GM12875 (cell line): Measurements from ENCODE around the gene MBL2.

Experiments used
- H3K4me3 ChIP-seq: one replicate; pipeline ENCODE4 v1.5.1; 2011; ENCODE audit warnings: low read depth, low read length, control low read depth
- TF ChIP-seq, protein P1 (sequence below): IDR thresholded peaks from 2 replicates; pipeline ENCODE4 v1.5.1; 2011; ENCODE audit warnings: low read depth, mild to moderate bottlenecking, control low read depth, inconsistent platforms, low read length, moderate library complexity, borderline replicate concordance; ENCODE audit not compliant: insufficient read depth

MBL2 gene

DNA sequence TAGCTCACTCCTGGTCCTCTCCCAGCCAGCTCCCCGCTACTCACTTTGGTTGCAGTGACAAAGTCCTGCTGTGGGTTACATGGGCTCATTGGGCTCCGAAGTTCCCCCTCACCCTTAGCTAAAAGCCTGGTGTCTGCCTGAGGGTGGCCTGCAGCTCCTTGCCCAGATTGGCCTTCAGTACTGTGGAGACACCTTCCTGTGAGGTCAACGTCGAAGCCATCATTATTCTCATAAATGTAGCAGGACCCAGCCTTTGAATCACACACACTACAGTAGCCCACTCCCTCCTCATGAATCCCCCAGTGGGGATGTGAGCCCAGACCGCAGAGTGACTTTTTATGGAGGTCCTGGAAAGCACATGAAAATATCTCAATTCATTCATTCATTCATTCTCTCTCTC is 10.5 kb downstream of the MBL2 start:
- no peak overlapping the region for H3K4me3 ChIP-seq
- TF ChIP-seq, protein P1, sequence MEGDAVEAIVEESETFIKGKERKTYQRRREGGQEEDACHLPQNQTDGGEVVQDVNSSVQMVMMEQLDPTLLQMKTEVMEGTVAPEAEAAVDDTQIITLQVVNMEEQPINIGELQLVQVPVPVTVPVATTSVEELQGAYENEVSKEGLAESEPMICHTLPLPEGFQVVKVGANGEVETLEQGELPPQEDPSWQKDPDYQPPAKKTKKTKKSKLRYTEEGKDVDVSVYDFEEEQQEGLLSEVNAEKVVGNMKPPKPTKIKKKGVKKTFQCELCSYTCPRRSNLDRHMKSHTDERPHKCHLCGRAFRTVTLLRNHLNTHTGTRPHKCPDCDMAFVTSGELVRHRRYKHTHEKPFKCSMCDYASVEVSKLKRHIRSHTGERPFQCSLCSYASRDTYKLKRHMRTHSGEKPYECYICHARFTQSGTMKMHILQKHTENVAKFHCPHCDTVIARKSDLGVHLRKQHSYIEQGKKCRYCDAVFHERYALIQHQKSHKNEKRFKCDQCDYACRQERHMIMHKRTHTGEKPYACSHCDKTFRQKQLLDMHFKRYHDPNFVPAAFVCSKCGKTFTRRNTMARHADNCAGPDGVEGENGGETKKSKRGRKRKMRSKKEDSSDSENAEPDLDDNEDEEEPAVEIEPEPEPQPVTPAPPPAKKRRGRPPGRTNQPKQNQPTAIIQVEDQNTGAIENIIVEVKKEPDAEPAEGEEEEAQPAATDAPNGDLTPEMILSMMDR, result no peak

DNA sequence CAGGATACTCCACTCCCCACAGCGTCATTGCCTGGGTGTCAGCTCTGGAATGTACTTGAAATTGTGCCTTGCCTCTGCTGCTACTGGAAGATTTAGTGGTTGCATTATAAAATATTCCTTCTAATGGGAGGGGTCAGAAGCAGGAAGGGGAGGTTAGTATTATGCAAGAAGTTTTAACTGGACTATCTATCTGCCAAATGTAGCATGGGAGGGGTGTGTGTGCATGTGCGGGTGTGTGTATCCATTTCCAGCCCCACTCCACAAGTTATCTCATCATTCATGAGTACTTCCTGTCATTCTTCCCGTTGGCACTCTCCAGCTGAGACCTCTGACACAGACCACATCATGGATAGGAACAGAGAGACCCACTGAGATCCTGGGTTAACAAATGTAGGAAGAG is 13.4 kb downstream of the MBL2 start:
- TF ChIP-seq, protein P1, result no peak
- no peak overlapping the region for H3K4me3 ChIP-seq

DNA sequence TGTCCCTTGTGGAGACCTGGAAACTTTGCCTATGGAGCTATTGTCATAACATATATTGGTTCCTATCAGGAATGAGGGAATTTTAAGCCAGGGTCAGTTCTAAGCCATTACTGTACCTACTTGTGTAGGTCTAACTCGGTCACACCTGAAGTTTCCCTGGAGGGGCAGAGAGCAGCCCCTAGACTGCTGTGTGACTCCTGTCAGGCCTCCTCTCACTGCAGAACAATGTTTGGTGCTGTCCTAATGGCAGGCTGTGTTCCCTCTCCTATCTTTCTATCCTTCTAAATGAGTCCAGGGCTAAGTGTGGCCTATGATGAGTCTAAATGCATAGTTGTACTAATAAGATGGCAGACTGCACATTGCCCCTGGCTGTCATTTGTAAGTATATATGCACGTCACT is 14.2 kb downstream of the MBL2 start:
- TF ChIP-seq, protein P1, result no peak
- H3K4me3 ChIP-seq, result no peak overlapping the region

DNA sequence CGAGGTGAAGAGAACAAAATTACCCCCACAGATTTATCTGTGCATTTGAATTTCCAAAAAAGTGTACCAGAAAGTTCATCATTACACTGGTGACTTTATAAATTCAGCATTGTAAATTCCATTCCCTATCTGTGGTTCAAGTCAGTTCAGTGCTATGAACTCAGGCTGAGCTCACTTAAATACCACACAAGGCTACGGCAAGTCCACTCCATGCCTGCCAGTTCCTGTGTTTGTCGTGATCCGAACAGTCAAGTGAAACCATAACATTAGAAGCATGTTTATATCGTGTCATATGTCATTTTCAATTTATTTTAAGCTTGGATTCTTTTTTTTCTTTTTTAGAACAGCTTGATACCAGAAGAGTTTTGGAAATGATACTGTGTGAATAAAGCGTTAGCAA is 14.8 kb downstream of the MBL2 start:
- TF ChIP-seq, protein P1, result no peak

DNA sequence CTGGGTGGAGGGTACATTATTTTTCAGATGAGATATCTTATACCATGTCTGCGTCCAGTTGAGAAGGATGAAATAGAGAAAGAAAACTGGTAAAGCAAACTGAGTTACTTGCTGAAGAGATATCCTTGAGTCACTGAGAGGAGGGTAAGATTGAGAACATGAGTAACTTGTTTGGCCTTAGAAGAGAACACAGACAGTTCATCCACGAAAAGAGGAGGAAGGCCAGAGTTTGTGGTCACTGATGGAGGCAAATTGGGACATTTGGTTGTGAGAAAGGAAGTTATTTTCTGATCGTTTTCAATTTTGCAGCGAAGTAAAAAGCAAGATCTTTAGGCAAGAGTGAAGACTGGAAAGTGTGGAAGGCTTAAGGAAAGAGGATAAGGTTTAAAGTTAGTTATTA is 15.6 kb downstream of the MBL2 start:
- TF ChIP-seq, protein P1, result no peak
- no peak overlapping the region for H3K4me3 ChIP-seq

More for the DNA sequence above, 14.8 kb downstream of the MBL2 start:
- H3K4me3 ChIP-seq, result no peak overlapping the region

DNA sequence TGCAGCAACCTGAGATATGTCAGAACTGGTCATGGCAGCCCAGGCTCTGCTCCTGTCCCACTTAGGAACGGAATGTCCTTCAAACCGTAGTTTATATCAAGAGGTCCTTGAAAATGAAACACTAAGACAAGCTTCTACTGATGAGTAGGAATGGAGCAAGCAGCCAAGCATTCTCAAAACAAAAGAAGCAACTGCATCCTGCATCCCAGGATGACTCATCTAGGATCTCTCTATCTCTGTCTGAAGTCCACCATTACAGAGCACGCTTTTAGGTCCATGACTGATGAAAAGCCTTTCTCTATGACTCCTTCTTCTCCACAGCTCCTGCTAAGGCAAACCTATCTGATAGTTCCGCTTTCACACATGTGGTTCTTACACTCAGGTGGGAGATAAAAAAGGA is 16.3 kb downstream of the MBL2 start:
- TF ChIP-seq, protein P1, result no peak

DNA sequence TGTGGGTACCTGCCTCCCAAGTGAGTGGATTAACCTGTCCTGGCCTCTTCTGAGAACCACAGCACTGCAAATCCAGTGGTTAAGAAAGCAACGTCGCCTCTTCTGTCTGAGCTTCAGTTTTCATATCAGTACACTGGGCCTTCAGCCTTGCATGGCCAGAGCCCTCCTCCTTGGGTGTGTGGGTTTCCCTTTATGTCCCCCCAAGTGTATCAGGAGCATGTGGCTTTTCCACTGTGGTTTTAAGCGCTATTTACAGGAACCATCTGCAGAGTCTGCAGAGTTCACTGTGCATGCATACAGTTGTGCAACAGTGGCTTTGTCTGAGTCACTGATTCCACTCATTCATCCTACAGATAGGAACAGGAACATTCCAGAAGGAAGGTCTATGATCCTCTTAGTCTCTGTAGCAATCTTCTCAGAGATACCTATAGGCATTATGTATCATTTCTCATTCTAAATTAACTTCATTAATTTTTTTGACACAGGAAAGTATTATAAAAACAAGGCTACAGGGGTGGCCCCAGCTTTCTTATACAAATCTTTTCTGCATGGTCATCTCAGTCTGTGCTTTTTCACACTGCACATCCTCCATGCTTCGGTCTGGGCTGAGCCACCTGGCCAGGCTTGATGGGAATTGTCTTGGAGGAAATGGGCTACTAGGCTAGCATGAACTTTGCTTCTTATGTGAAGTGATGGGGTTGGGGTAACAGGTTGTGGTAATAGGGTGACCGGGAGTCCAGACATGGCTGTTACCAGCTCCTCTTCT is 17.1 kb downstream of the MBL2 start:
- TF ChIP-seq, protein P1, result no peak

More for the DNA sequence above, 16.3 kb downstream of the MBL2 start:
- H3K4me3 ChIP-seq, result no peak overlapping the region

More for the DNA sequence above, 17.1 kb downstream of the MBL2 start:
- H3K4me3 ChIP-seq, result no peak overlapping the region
